Panc1 (cell line): Measurements from ENCODE around the gene ADAT3. TPM values are rescaled to one million over a fixed set of nuclear protein-coding genes. Genes with fewer than 3 reads are reported as not detected.
A peak's percentile ranks its signal among the peaks of the same experiment; 100 is the strongest.

Experiments used
- ATAC-seq: fragments of 200-7000 bp; cut with Tn5 transposase; 2 replicates; pipeline ENCODE4 v1.9.1; 2020; ENCODE audit warnings: mild to moderate bottlenecking, moderate library complexity
- BruUV-seq: library from RNA; stranded (reverse); fragments of 400-500 nt; replicated peaks from 2 replicates; lab custom pipeline; 2021; lab: Mats Ljungman, UMichigan
- CTCF ChIA-PET: fragments of 300-600 bp; sonication (Branson Sonifier 250); formaldehyde crosslinking; loops from one replicate; lab custom pipeline; 2022; ENCODE audit warnings: antibody characterized with exemption; lab: Charles Lee
- POLR2A ChIA-PET: fragments of 300-600 bp; sonication (Branson Sonifier 250); formaldehyde crosslinking; loops from one replicate; lab custom pipeline; 2022; ENCODE audit warnings: antibody characterized with exemption; lab: Charles Lee
- DNase-seq: peaks from one replicate; pipeline ENCODE4 v3.0.0-alpha.2; 2010; ENCODE audit warnings: low read depth, low spot score
- H3K27ac ChIP-seq: 2 replicates; pipeline ENCODE4 v1.5.1; 2011; ENCODE audit warnings: mild to moderate bottlenecking, low read length, inconsistent platforms
- H3K27me3 ChIP-seq: fragments of 200-500 bp; sonication (Bioruptor generic); 2 replicates; pipeline ENCODE4 v1.6.0; 2014; ENCODE audit warnings: low read length, inconsistent platforms; ENCODE audit not compliant: control insufficient read depth, insufficient read depth
- H3K36me3 ChIP-seq: fragments of 200-500 bp; sonication (Bioruptor generic); 2 replicates; pipeline ENCODE4 v1.5.1; 2014; ENCODE audit warnings: inconsistent platforms, mild to moderate bottlenecking, low read length, moderate library complexity; ENCODE audit not compliant: control insufficient read depth, insufficient read depth
- H3K4me1 ChIP-seq: 2 replicates; pipeline ENCODE4 v1.5.1; 2011; ENCODE audit warnings: inconsistent platforms, mild to moderate bottlenecking, low read length, moderate library complexity; ENCODE audit not compliant: control insufficient read depth, insufficient read depth
- H3K4me3 ChIP-seq, 2 experiments: 2 replicates each; pipeline ENCODE4 v1.5.1; 2011 to 2012; ENCODE audit warnings: low read depth in 2 of 2, low read length in 2 of 2, mild to moderate bottlenecking in 2 of 2, inconsistent platforms in 1 of 2, moderate library complexity in 1 of 2
- H3K9me3 ChIP-seq: fragments of 200-500 bp; sonication (Bioruptor generic); 2 replicates; pipeline ENCODE4 v1.5.1; 2014; ENCODE audit warnings: low read depth, mild to moderate bottlenecking, inconsistent platforms, low read length, moderate library complexity; ENCODE audit not compliant: control insufficient read depth, insufficient read depth
- POLR2AphosphoS5 ChIP-seq: IDR thresholded peaks from 2 replicates; pipeline ENCODE4 v1.6.1; 2012; ENCODE audit warnings: mild to moderate bottlenecking, low read depth, low read length, moderate library complexity
- REST ChIP-seq, 2 experiments: IDR thresholded peaks; 2 replicates each; pipeline ENCODE4 v1.6.1; 2011 to 2012; ENCODE audit warnings: low read depth in 2 of 2, control low read depth in 1 of 2, low read length in 1 of 2, mild to moderate bottlenecking in 1 of 2, moderate library complexity in 1 of 2; ENCODE audit not compliant: insufficient read depth in 1 of 2
- SIN3A ChIP-seq: IDR thresholded peaks from 2 replicates; pipeline ENCODE4 v1.6.1; 2012; ENCODE audit warnings: low read depth, mild to moderate bottlenecking, low read length, moderate library complexity, borderline replicate concordance; ENCODE audit not compliant: insufficient read depth
- TCF7L2 ChIP-seq: IDR thresholded peaks from 2 replicates; pipeline ENCODE4 v1.6.1; 2011; ENCODE audit warnings: mild to moderate bottlenecking, low read depth, low read length, inconsistent platforms
- in situ Hi-C: cut with HindIII; loops from 2 replicates; pipeline ENCODE4 v1.10.0; 2016; ENCODE audit warnings: low sequenced_read_pairs, low pct_unique_long_range_greater_than_20kb
- intact Hi-C: fragments of 100-400 bp; cut with micrococcal nuclease; formaldehyde crosslinking; loops from one replicate; pipeline ENCODE4 v1.10.0; 2022; ENCODE audit not compliant: unreplicated experiment
- total RNA-seq: library from RNA; stranded (reverse); gene quantifications from one replicate; pipeline ENCODE4 v1.2.1, GENCODE V29; 2021; ENCODE audit not compliant: unreplicated experiment
- TF ChIP-seq, protein P1 (sequence below): fragments of 450-650 bp; IDR thresholded peaks from 2 replicates; pipeline ENCODE4 v1.5.1; 2017; ENCODE audit warnings: mild to moderate bottlenecking

The ADAT3 gene
- total RNA-seq, 1 experiment from 2014 or later: 8.9 TPM

GRCh38 chr19:1901940-1902404, 3.2 kb upstream of the ADAT3 start:
- Histone ChIP-seq H3K4me3 (no peak overlapping the region), H3K36me3 (no peaks in the 10 kb centered on the region), H3K27me3 (no peaks in the 10 kb centered on the region), H3K27ac (no peak overlapping the region), H3K4me1 (peaks cover 13% of the 10 kb centered on the region), H3K9me3 (no peaks in the 10 kb centered on the region)
- POLR2A ChIA-PET: interaction anchor here (0.6 kb wide), 1 partner anchor 121 kb away, joined by 15 read pairs; no protein-coding TSS in a partner anchor
- TF ChIP-seq, protein P1, sequence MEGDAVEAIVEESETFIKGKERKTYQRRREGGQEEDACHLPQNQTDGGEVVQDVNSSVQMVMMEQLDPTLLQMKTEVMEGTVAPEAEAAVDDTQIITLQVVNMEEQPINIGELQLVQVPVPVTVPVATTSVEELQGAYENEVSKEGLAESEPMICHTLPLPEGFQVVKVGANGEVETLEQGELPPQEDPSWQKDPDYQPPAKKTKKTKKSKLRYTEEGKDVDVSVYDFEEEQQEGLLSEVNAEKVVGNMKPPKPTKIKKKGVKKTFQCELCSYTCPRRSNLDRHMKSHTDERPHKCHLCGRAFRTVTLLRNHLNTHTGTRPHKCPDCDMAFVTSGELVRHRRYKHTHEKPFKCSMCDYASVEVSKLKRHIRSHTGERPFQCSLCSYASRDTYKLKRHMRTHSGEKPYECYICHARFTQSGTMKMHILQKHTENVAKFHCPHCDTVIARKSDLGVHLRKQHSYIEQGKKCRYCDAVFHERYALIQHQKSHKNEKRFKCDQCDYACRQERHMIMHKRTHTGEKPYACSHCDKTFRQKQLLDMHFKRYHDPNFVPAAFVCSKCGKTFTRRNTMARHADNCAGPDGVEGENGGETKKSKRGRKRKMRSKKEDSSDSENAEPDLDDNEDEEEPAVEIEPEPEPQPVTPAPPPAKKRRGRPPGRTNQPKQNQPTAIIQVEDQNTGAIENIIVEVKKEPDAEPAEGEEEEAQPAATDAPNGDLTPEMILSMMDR: no peak
- TF ChIP-seq SIN3A: no peak
- in situ Hi-C loops: no loop called here
- ATAC-seq: no peak
- no peak for DNase-seq
- intact Hi-C loops: no loop called here
- CTCF ChIA-PET: interaction anchor here (0.7 kb wide), 1 partner anchor 25 kb away, joined by 3 read pairs; no protein-coding TSS in a partner anchor
- BruUV-seq: no TSS peak

DNA sequence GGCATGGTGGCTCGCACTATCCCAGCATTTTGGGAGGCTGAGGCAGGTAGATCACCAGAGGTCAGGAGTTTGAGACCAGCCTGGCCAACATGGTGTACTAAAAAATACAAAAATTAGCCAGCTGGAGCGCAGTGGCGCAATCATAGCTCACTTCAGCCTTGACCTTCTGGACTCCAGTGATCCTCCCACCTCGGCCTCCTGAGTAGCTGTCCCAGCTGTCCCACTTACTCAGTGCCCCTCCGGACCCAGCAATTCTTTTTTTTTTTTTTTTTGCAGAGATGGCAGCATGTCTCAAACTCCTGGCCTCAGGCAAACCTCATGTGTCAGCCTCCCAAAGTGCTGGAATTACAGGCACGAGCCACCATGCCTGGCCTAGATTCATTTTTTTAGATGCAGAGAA, 2.3 kb upstream of the ADAT3 start:
- CTCF ChIA-PET: no interaction called here
- POLR2A ChIA-PET: no interaction called here
- in situ Hi-C loops: no loop called here
- H3K27me3 ChIP-seq: no peaks in the 10 kb centered on the region
- H3K36me3 ChIP-seq: no peaks in the 10 kb centered on the region
- no peak overlapping the region for H3K27ac ChIP-seq
- ATAC-seq: no peak
- BruUV-seq: no TSS peak
- peaks cover 15% of the 10 kb centered on the region for H3K4me1 ChIP-seq
- no peak for TF ChIP-seq REST (IDR thresholded peaks at IDR 0.05; ENCODE audit: insufficient read depth in 1 of 2, low read depth in 2 of 2, low read length in 1 of 2)
- intact Hi-C loops: no loop called here
- no peaks in the 10 kb centered on the region for H3K9me3 ChIP-seq
- DNase-seq: no peak
- H3K4me3 ChIP-seq: no peak overlapping the region

DNA sequence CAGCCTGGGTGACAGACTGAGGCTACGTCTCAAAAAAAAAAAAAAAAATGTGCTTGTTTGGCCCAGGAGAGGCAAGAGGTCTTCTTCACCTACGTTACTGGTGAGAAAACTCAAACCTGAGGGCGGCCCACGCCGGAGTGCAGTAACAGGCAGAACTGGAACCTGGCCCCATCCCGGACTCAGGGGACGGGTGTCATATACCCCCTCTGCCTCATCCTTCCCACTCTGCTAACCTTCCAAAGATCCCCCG, 414 bp upstream of the ADAT3 start:
- POLR2A ChIA-PET: no interaction called here

More for the DNA sequence above, 414 bp upstream of the ADAT3 start:
- no TSS peak for BruUV-seq
- ATAC-seq: no peak
- Histone ChIP-seq H3K4me1 (peaks cover 17% of the 10 kb centered on the region), H3K27ac (peak overlapping the region; percentile 90), H3K36me3 (no peaks in the 10 kb centered on the region), H3K9me3 (no peaks in the 10 kb centered on the region), H3K4me3 (peak overlapping the region; percentile 60 to 62), H3K27me3 (no peaks in the 10 kb centered on the region)
- intact Hi-C loops: no loop called here
- CTCF ChIA-PET: no interaction called here
- no peak for DNase-seq
- TF ChIP-seq SIN3A: no peak
- TF ChIP-seq POLR2AphosphoS5: no peak
- no peak for TF ChIP-seq REST (IDR thresholded peaks at IDR 0.05; ENCODE audit: insufficient read depth in 1 of 2, low read depth in 2 of 2, low read length in 1 of 2)
- TF ChIP-seq TCF7L2: no peak
- TF ChIP-seq, protein P1: no peak
- in situ Hi-C loops: no loop called here
